AG08395 (cell line): ENCODE data around the gene GJB4.
"Not testable (repeated sequence)": the region's sequence is repeated elsewhere in the genome, so short reads cannot be mapped to it uniquely, and the experiment has no call there.

Experiments
- DNase-seq: peaks from one replicate; pipeline ENCODE4 v3.0.0; 2012; ENCODE audit warnings: mixed read lengths, low spot score

GJB4 gene

GRCh38 chr1:34759503-34760357 is at the start of gene GJB4:
Gene GJB4, plus strand, starts transcription at chr1:34759740. Its CDS starts 1,515 bp downstream, at chr1:34761255.
- DNase-seq = no peak

GRCh38 chr1:34710812-34711211 is 48.7 kb upstream of the GJB4 start:
- no peak for DNase-seq

GRCh38 chr1:34711485-34711884 is 48.1 kb upstream of the GJB4 start:
- DNase-seq = no peak

- no peak for DNase-seq
These were observed 47.4 kb upstream of the GJB4 start for GRCh38 chr1:34712007-34712688.

GRCh38 chr1:34713443-34713842 is 46.1 kb upstream of the GJB4 start:
- no peak for DNase-seq

GRCh38 chr1:34714386-34714785 is 45.2 kb upstream of the GJB4 start:
- no peak for DNase-seq

GRCh38 chr1:34715139-34715538 is 44.4 kb upstream of the GJB4 start:
- no peak for DNase-seq

- DNase-seq = no peak
These were observed 38.3 kb upstream of the GJB4 start for GRCh38 chr1:34721241-34721640.

- no peak for DNase-seq
These were observed 37.7 kb upstream of the GJB4 start for GRCh38 chr1:34721646-34722355.

GRCh38 chr1:34726861-34727260 is 32.7 kb upstream of the GJB4 start:
- no peak for DNase-seq

GRCh38 chr1:34730485-34730884 is 29.1 kb upstream of the GJB4 start:
- no peak for DNase-seq

- DNase-seq = not testable (repeated sequence)
These were observed 26.7 kb upstream of the GJB4 start for GRCh38 chr1:34732831-34733230.

- no peak for DNase-seq
These were observed 22.8 kb upstream of the GJB4 start for GRCh38 chr1:34736692-34737091.

GRCh38 chr1:34737236-34737635 is 22.3 kb upstream of the GJB4 start:
- not testable (repeated sequence) for DNase-seq

- no peak for DNase-seq
These were observed 19.9 kb upstream of the GJB4 start for GRCh38 chr1:34739613-34740012.

- DNase-seq = no peak
These were observed 19.2 kb upstream of the GJB4 start for GRCh38 chr1:34740161-34740868.

- peak; percentile 90 for DNase-seq
These were observed 16.8 kb upstream of the GJB4 start for GRCh38 chr1:34742667-34743270.

GRCh38 chr1:34743775-34744174 is 15.8 kb upstream of the GJB4 start:
- no peak for DNase-seq

- no peak for DNase-seq
These were observed 14.7 kb upstream of the GJB4 start for GRCh38 chr1:34744851-34745250.

GRCh38 chr1:34745666-34746065 is 13.9 kb upstream of the GJB4 start:
- no peak for DNase-seq

GRCh38 chr1:34746101-34746500 is 13.4 kb upstream of the GJB4 start:
- DNase-seq = no peak
